HG03139 (cell line): ENCODE measurements around the gene FNDC11.

ENCODE experiments used
- ATAC-seq: cut with Tn5 transposase; IDR thresholded peaks from one replicate; pipeline ENCODE4 v1.9.1; 2021; ENCODE audit not compliant: unreplicated experiment

Gene FNDC11

DNA sequence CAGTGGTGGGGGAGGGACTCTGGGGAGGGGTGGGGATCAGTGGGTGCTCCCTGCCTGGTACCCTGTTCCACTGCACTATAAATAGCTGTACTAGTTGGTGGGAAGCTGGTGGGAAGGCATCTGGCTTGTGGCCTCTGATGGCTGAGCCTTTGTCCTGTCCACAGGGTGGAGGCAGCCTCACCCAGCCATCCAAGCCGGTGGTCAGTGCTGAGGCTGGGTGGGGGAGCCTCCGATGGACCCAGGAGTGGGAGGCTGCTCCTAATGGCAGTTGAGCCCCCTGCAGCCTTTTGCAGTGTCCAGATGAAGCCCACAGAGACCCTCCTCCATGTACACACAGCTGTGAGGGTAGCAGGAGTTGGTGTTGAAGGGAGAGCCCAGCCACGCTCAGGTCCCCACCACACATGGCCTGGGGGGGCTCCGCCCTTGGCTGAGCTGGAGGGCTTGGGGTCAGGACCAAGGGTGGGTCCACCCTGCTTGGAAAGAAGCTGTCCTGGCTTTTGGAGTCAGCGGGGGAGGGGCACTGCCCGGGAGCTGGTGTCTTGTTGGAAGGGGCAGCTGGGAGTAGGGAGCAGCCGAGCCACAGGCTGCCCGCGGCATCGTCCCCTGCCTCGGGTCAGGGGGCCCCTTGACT is 30.9 kb upstream of the FNDC11 start:
- no peak for ATAC-seq

DNA sequence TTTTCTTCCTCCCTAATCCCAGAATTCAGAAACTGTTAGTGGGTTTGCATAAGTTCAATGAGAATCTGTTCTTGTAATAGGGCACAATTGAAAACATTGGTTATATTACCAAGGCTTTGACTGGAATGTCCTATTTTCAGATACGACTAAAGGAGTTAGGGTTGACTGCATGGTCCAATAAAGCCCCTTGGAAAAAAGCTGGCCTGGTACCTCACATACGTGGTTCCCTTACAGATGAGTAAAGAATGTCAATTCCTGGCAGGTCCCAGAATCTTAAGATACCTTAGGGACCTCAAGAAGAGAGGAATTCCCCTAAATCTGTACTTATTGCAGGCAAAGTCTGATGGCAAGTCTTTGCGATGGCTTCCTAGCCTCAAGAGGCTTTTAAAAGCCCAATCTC is 28.8 kb upstream of the FNDC11 start:
- no peak for ATAC-seq

- no peak for ATAC-seq
Measured at GRCh38 chr20:63525971-63526370, 28.0 kb upstream of the FNDC11 start.

- no peak for ATAC-seq
Measured at GRCh38 chr20:63527184-63527583, 26.8 kb upstream of the FNDC11 start.

GRCh38 chr20:63529180-63529860 is 24.6 kb upstream of the FNDC11 start:
- no peak for ATAC-seq

- no peak for ATAC-seq
Measured at GRCh38 chr20:63529861-63530787, 23.8 kb upstream of the FNDC11 start.

DNA sequence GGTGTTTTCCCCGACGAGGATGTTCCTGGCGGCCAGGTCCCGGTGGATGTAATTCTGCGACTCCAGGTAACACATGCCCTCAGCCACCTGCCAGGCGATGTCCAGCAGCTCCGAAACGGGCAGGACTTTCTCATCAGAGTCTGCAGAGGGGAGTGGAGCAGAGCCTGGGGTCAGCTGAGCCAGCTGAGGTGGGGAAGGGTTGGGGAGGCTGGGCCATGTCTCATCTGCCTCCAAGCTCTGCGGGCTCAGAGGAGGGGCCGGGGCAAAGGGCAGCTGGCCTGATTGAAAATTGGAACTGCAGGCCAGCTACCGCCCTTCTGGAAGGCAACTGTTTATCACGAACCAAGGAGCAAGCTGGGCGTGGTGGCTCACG is 23.2 kb upstream of the FNDC11 start:
- ATAC-seq: no peak

GRCh38 chr20:63531686-63532448 is 22.1 kb upstream of the FNDC11 start:
- no peak for ATAC-seq

DNA sequence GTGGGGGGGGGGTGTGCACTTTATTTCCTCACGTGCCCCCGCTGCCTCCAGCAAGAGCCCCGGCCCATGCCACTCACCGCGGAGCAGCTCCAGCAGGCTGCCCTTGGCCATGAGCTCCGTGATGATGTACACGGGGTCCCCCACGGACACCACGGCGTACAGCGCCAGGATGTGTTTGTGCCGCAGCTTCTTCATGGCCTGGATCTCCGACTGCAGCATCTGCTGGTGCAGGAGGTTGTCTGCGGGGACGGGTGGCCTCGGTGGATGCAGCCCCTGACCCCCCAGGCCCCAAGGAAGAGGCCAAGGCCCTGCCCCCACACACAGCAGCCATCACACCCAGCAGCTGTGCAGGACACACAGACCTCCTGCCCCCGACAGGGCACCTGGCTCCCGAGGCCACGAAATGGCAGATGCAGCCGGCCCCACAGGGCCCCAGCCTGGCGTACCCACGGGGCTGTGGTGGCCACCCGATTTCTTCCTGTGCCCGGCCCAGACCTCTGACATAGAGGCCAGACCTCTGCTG is 21.4 kb upstream of the FNDC11 start:
- no peak for ATAC-seq

DNA sequence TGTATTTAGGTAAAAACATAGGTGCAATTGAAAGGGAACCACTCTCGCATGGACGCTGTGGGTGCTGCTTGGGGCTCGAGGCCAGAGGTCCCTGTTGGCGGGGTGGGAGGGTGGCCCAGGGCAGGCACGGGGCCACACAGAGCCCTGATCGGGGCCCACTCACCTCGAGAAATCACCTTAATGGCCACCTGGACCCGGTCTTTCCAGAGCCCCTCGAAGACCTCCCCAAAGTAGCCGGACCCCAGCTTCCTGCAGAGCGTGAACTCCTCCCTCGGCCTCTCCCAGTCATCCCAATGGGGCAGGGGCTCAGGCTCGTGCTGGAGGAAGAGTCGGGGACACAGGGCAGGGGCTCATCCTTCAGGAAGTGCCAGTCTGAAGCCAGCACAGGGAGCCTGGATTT is 20.6 kb upstream of the FNDC11 start:
- no peak for ATAC-seq

DNA sequence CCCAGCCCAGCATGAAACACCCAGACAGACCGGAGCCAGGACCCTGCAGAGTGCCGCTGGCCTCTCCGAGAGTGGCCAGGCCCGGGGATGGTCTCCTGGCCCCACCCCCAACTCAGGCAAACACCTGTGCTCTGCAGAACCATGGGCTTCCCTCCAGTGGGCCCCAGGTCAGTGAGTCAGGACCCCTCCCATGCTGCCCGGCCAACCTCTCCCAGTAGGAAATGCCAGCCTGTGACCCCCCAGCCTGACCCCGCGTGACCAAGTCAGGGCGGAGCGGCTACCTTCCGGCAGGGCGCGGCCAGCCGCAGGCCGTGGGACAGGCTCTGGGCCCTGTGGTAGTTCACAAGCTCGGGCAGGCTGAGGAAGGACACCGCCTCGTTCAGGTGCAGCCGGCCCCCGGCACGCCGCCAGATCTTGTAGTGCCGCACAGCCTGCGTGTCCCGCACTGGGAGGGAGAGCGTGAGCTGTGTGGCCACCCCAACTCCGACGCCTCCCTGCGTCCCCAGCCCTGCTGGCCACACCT is 20.0 kb upstream of the FNDC11 start:
- ATAC-seq: no peak

DNA sequence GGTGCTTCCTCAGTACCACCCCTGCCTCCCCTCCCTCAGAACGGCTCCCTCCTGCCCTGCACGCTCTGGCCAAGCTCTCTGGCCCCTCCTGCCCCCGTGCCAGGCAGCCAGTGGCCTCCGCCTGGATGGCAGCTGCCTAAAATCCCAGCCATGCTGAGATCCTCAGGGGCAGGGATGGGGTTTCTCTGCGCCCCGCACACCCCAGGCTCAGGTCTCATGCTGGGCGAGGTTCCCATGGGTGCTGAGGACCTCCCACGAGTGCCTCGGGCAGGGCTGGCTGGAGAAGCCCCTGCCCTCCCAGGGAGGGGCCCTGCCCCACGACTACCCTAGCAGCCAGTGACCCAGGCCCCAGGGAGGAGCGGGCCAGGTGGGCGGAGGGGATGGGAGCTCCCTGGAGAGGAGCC is 19.5 kb upstream of the FNDC11 start:
- ATAC-seq: no peak

GRCh38 chr20:63534831-63535651 is 18.9 kb upstream of the FNDC11 start:
- no peak for ATAC-seq

- no peak for ATAC-seq
Measured at GRCh38 chr20:63536241-63536977, 17.6 kb upstream of the FNDC11 start.

DNA sequence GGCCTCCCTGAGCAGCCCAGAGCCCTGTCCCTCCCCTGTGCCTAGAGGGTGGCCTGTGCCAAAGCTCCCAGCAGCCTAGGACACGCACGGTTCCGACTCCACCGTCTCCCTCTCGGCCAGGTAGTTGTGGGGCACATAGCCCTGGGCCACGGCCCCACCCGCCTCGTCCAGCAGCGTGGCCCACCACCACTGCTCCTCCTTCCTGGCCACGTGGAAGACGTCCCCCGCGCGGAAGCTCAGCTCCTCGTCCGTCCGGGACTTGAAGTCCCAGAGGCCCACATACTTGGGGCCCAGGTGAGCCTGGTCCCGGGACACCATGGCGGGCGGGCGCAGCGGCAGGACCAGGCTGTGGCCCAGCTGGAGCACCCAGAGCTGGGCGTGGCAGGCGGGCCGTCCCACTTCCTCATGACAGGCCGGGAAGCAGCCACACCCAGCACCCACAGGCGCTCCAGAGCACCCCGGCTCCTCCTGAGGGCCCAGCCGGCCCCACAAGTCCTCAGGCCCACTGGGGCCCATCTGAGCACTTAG is 16.9 kb upstream of the FNDC11 start, which contains the start of gene PTK6:
Gene PTK6, minus strand, starts transcription at position 380 of the 528 bp plus-strand sequence. Its CDS starts 62 bp downstream, at position 318.
- no peak for ATAC-seq

DNA sequence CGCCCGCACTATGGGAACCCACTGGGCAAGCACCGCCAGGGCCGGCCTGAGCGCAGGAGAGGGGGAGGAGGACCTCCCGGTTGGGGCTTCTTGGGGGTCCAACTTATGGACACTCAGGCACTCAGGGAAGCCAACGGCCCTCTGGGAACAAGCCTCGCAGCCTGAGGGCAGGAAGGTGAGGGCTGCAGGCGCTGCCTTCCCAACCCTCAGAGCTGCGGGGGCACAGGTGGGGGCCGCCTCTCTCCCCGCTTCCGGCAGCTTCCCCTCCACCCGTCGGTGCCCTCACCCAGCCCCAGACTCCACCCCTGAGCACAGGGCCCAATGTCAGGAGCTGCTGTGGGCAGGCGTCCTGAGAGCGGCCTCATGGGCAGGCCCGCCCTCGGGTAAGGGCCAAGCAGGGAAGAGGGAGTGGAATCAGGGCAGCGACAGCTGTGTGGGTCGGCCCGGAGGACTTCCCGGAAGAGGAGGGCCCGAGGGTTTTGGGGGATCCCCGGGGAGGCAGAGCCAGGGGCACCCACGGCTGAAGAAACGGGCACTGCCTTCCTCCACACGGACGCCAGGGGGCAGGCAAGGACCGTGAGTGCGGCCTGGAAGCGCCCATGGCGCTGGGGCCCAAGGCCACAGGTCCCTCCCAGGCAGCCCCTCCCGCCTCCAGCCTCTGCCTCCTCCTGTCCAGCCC is 16.3 kb upstream of the FNDC11 start:
- peak; percentile 87 for ATAC-seq

DNA sequence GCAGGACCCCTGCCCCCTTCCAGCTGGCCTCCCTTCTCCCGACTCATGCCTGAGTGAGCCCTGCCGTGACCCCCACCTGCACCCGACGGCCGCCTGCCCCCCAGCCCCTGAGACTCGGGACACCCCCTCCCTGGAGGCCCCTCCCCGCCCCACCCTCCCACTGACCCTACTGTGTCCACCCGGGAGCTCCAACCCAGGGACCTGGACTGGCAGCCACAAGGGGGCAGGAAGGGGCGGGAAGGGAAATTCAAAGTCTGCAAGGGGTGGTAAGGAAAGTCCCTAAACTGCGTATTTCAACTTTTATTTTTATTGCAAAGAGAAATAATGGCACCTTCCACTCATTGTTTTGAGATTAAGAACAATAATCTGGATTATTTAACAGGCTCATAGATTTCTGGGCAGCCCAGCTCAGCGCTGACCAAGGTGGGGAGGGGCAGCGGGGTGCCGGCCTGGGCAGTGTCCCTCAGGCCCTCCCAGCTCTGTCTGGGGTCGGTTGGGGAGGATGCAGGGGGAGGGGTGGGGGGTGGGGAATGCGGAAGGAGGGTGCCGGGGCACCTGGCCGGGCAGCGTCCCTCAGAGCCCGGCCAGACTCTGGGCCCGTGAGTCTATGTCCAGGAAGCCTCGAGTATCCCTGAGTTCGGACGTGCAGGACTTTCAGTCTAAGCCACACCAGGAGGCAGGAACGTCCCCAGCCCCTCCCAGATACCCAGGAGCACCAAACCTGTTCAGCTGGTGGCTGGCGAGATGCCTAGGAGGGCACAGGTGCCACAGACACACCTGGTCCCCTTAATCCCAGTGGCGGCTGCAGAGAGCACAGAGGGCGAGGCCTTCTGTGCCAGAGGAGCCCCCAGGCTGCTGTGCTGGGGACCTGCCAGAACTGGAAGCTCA is 15.5 kb upstream of the FNDC11 start:
- no peak for ATAC-seq
